Activated CD4-positive, alpha-beta T cell treated with anti-CD3 and anti-CD28 coated beads for 36 hours (primary cell): ENCODE data around the gene MTREX. TPM values are rescaled to one million over a fixed set of nuclear protein-coding genes. Genes with fewer than 3 reads are reported as not detected.

ENCODE experiments used
- ATAC-seq: fragments of 200-7000 bp; cut with Tn5 transposase; one replicate; pipeline ENCODE4 v1.10.0; 2021; ENCODE audit warnings: mild to moderate bottlenecking, moderate library complexity
- CTCF ChIA-PET: fragments of 350-600 bp; sonication (Branson Sonifier 250); formaldehyde crosslinking; loops from one replicate; lab custom pipeline; 2021; ENCODE audit warnings: antibody characterized with exemption; lab: Charles Lee
- POLR2A ChIA-PET: fragments of 350-600 bp; sonication (Branson Sonifier 250); formaldehyde crosslinking; loops from one replicate; lab custom pipeline; 2021; ENCODE audit warnings: antibody characterized with exemption, inconsistent platforms; lab: Charles Lee
- DNase-seq: peaks from one replicate; pipeline ENCODE4 v3.0.0-alpha.2; 2020
- H3K27ac Mint-ChIP-seq: one replicate; pipeline ENCODE4 v1.8.0; 2021; ENCODE audit warnings: mixed read lengths
- H3K27me3 Mint-ChIP-seq: one replicate; pipeline ENCODE4 v1.8.0; 2021; ENCODE audit warnings: mixed read lengths
- H3K36me3 Mint-ChIP-seq: one replicate; pipeline ENCODE4 v1.8.0; 2021; ENCODE audit warnings: low read depth, mixed read lengths
- H3K4me1 Mint-ChIP-seq: one replicate; pipeline ENCODE4 v1.8.0; 2021; ENCODE audit warnings: mixed read lengths
- H3K4me3 Mint-ChIP-seq: one replicate; pipeline ENCODE4 v1.8.0; 2021; ENCODE audit warnings: mild to moderate bottlenecking, moderate library complexity, mixed read lengths
- H3K9me3 Mint-ChIP-seq: one replicate; pipeline ENCODE4 v1.8.0; 2021; ENCODE audit warnings: low read depth, mixed read lengths
- intact Hi-C, 2 experiments: fragments of 100-400 bp; cut with DNase I in 1 of 2; cut with micrococcal nuclease in 1 of 2; formaldehyde crosslinking; loops; one replicate each; pipeline versions ENCODE4 v1.14.2 to v1.15.1; 2022 to 2024; cut with DNase I, micrococcal nuclease
- total RNA-seq, 2 experiments: library from RNA; stranded (reverse); gene quantifications; one replicate each; pipeline ENCODE4 v1.2.3, GENCODE V29; 2021

Gene MTREX
- total RNA-seq, 2 experiments from 2014 or later, result 98.2 to 106 TPM

GRCh38 chr5:55427157-55427556, 119.4 kb downstream of the MTREX start:
- ChIA-PET CTCF (interaction anchor here (0.8 to 1.8 kb wide), 4 partner anchors 9 to 265 kb away, joined by 3 to 5 read pairs (median 4); no protein-coding TSS in a partner anchor), POLR2A (no interaction called here)
- no peak overlapping the region for H3K27ac Mint-ChIP-seq
- intact Hi-C loops, result loop anchor here in 1 of 2 experiments (10.0 kb wide), 1 partner anchor 338 kb away; no protein-coding TSS in a partner anchor
- H3K4me1 Mint-ChIP-seq, result peaks cover 4% of the 10 kb centered on the region
- H3K4me3 Mint-ChIP-seq, result no peak overlapping the region
- ATAC-seq, result no peak
- peaks cover 87% of the 10 kb centered on the region for H3K36me3 Mint-ChIP-seq
- H3K27me3 Mint-ChIP-seq, result no peaks in the 10 kb centered on the region
- H3K9me3 Mint-ChIP-seq, result peaks cover 23% of the 10 kb centered on the region
- no peak for DNase-seq

- ATAC-seq, result no peak
- intact Hi-C loops, result loop anchor here in 1 of 2 experiments (10.0 kb wide), 1 partner anchor 336 kb away; no protein-coding TSS in a partner anchor
- Mint-ChIP-seq H3K36me3 (peaks cover 80% of the 10 kb centered on the region), H3K27ac (no peak overlapping the region), H3K9me3 (peaks cover 34% of the 10 kb centered on the region), H3K27me3 (no peaks in the 10 kb centered on the region), H3K4me3 (no peak overlapping the region), H3K4me1 (no peaks in the 10 kb centered on the region)
- CTCF ChIA-PET, result interaction anchor here (0.5 to 0.6 kb wide), 2 partner anchors 104 to 238 kb away, joined by 3 read pairs; no protein-coding TSS in a partner anchor
- POLR2A ChIA-PET, result no interaction called here
- no peak for DNase-seq
Observed at GRCh38 chr5:55429221-55429612, 121.4 kb downstream of the MTREX start.

GRCh38 chr5:55429613-55430253, 121.9 kb downstream of the MTREX start:
- Mint-ChIP-seq H3K27ac (no peak overlapping the region), H3K9me3 (peaks cover 39% of the 10 kb centered on the region), H3K4me3 (no peak overlapping the region), H3K36me3 (peaks cover 81% of the 10 kb centered on the region), H3K4me1 (no peaks in the 10 kb centered on the region), H3K27me3 (no peaks in the 10 kb centered on the region)
- ATAC-seq (no peak), DNase-seq (no peak)
- ChIA-PET CTCF (interaction anchor here (0.5 to 0.6 kb wide), 2 partner anchors 105 to 238 kb away, joined by 3 read pairs; no protein-coding TSS in a partner anchor), POLR2A (no interaction called here)
- intact Hi-C loops, result loop anchor here in 1 of 2 experiments (10.0 kb wide), 1 partner anchor 335 kb away; no protein-coding TSS in a partner anchor

DNA sequence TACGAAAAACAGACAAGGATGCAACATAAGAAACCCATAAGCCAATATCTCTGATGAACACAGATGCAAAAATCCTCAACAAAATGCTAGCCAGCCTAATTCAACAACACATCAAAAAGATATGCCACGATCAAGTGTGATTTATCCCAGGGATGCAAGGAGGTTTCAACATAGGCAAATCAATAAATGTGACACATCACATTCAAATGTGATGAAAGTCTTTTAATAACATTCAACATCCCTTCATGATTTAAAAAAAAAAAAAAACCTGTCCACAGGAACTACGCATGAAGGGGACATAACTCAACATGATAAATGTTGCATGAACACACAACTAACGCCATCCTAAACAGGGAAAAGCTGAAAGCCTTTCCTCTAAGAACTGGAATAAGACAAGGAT, 124.8 kb downstream of the MTREX start:
- DNase-seq (no peak), ATAC-seq (no peak)
- Mint-ChIP-seq H3K27ac (no peak overlapping the region), H3K4me1 (peaks cover 3% of the 10 kb centered on the region), H3K27me3 (no peaks in the 10 kb centered on the region), H3K4me3 (no peak overlapping the region), H3K9me3 (peaks cover 53% of the 10 kb centered on the region), H3K36me3 (peaks cover 80% of the 10 kb centered on the region)
- ChIA-PET CTCF (no interaction called here), POLR2A (no interaction called here)
- intact Hi-C loops, result no loop called here

- intact Hi-C loops, result loop anchor here in 1 of 2 experiments (5.0 kb wide), 1 partner anchor 95 kb away; the partner anchor contains the start of gene PLPP1
- DNase-seq, result no peak
- ChIA-PET POLR2A (no interaction called here), CTCF (interaction anchor here (1.3 kb wide), 1 partner anchor 18 kb away, joined by 3 read pairs; no protein-coding TSS in a partner anchor)
- Mint-ChIP-seq H3K4me1 (peaks cover 44% of the 10 kb centered on the region), H3K27ac (no peak overlapping the region), H3K9me3 (peaks cover 27% of the 10 kb centered on the region), H3K27me3 (no peaks in the 10 kb centered on the region), H3K4me3 (no peak overlapping the region), H3K36me3 (peaks cover 34% of the 10 kb centered on the region)
- no peak for ATAC-seq
Observed at GRCh38 chr5:55437452-55437851, 129.7 kb downstream of the MTREX start.

DNA sequence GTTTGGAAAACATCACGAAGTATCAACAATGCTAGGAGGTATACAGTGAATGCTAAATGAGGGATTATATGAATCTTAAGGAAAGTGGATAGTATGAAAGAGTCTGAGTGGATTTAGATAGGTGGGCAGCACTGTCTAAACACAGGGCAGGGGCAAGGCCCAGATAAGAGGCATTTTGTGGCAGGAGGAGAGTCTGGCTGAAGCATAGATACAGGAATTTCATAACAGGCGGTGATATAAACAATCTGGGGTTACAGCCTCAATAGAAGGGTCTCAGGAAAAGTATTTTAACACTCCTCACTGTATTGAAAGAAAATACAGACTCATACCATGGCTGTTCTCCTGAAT, 130.0 kb downstream of the MTREX start:
- H3K9me3 Mint-ChIP-seq, result peaks cover 23% of the 10 kb centered on the region
- ChIA-PET POLR2A (no interaction called here), CTCF (no interaction called here)
- ATAC-seq, result no peak
- no peak overlapping the region for H3K27ac Mint-ChIP-seq
- peaks cover 31% of the 10 kb centered on the region for H3K36me3 Mint-ChIP-seq
- no peaks in the 10 kb centered on the region for H3K27me3 Mint-ChIP-seq
- intact Hi-C loops, result loop anchor here in 1 of 2 experiments (5.0 kb wide), 1 partner anchor 94 kb away; the partner anchor contains the start of gene PLPP1
- no peak overlapping the region for H3K4me3 Mint-ChIP-seq
- DNase-seq, result no peak
- peaks cover 46% of the 10 kb centered on the region for H3K4me1 Mint-ChIP-seq

DNA sequence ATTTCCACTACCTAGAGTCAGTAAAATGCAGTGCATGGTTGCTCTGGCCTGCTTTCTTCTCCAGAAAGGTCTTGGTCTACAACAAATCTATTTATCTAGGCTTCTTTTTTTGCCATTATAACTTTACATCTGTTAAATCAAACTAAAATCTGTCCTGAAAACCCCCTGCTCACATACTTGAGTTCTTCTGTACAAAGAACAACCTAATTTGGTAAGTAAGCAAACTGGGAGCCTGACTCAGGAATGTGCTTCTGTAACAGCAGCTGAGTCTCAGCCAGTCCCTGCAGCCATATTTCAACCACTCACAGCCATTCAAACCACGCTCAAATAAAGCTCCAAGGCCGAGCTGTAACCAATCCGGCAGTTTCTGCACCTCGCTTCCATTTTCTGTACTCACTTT, 131.2 kb downstream of the MTREX start:
- no peak for DNase-seq
- no peaks in the 10 kb centered on the region for H3K27me3 Mint-ChIP-seq
- intact Hi-C loops, result loop anchor here in 1 of 2 experiments (5.0 kb wide), 1 partner anchor 93 kb away; the partner anchor contains the start of gene PLPP1
- H3K4me1 Mint-ChIP-seq, result peaks cover 46% of the 10 kb centered on the region
- H3K27ac Mint-ChIP-seq, result no peak overlapping the region
- ChIA-PET POLR2A (no interaction called here), CTCF (interaction anchor here (2.2 kb wide), 1 partner anchor 13 kb away, joined by 7 read pairs; no protein-coding TSS in a partner anchor)
- no peak overlapping the region for H3K4me3 Mint-ChIP-seq
- H3K9me3 Mint-ChIP-seq, result peaks cover 21% of the 10 kb centered on the region
- H3K36me3 Mint-ChIP-seq, result peaks cover 27% of the 10 kb centered on the region
- no peak for ATAC-seq

DNA sequence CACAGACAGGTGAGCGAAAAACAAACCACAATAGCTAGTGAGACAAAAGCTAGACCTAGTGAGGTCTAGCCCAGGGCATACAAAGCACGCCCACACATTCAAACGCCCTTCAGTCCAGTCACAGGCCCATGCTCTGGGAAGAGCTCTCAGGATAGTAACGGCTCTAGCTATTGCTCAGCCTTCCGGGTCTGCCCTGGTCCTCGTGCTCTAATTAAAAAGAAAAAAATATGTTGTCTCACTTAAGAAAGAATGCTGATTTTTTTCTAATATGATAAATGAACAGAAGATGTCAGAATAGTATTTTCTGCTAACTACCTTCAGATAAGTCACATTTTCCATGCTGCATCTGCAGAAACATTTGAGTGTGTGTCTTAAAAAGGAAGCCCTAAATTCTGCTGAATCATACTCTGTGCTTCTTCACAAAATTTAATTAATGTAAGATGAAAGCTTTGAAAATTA, 132.4 kb downstream of the MTREX start:
- peak; percentile 40 for DNase-seq
- Mint-ChIP-seq H3K27me3 (no peaks in the 10 kb centered on the region), H3K9me3 (peaks cover 9% of the 10 kb centered on the region), H3K4me3 (no peak overlapping the region), H3K4me1 (peaks cover 46% of the 10 kb centered on the region), H3K27ac (no peak overlapping the region), H3K36me3 (peaks cover 15% of the 10 kb centered on the region)
- ATAC-seq, result peak; percentile 60
- POLR2A ChIA-PET, result no interaction called here
- CTCF ChIA-PET, result interaction anchor here (0.6 to 2.2 kb wide), 5 partner anchors 14 to 251 kb away, joined by 3 to 7 read pairs (median 4); no protein-coding TSS in a partner anchor
- intact Hi-C loops, result loop anchor here (1.0 to 5.0 kb wide), 3 partner anchors 16 to 78 kb away; no protein-coding TSS in a partner anchor

- no peak for ATAC-seq
- no peak overlapping the region for H3K27ac Mint-ChIP-seq
- POLR2A ChIA-PET, result no interaction called here
- peaks cover 46% of the 10 kb centered on the region for H3K4me1 Mint-ChIP-seq
- peaks cover 5% of the 10 kb centered on the region for H3K36me3 Mint-ChIP-seq
- intact Hi-C loops, result loop anchor here in 1 of 2 experiments (5.0 kb wide), 1 partner anchor 79 kb away; no protein-coding TSS in a partner anchor
- H3K4me3 Mint-ChIP-seq, result no peak overlapping the region
- no peak for DNase-seq
- CTCF ChIA-PET, result interaction anchor here (1.3 to 1.6 kb wide), 2 partner anchors 102 to 250 kb away, joined by 4 to 5 read pairs; no protein-coding TSS in a partner anchor
- H3K27me3 Mint-ChIP-seq, result no peaks in the 10 kb centered on the region
- peaks cover 3% of the 10 kb centered on the region for H3K9me3 Mint-ChIP-seq
Observed at GRCh38 chr5:55441107-55441771, 133.4 kb downstream of the MTREX start.

GRCh38 chr5:55441954-55442353, 134.2 kb downstream of the MTREX start:
- Mint-ChIP-seq H3K4me1 (peaks cover 46% of the 10 kb centered on the region), H3K27ac (peak overlapping the region; percentile 12), H3K4me3 (no peak overlapping the region), H3K27me3 (no peaks in the 10 kb centered on the region), H3K36me3 (peaks cover 2% of the 10 kb centered on the region), H3K9me3 (no peaks in the 10 kb centered on the region)
- ChIA-PET CTCF (interaction anchor here (0.9 kb wide), 1 partner anchor 35 kb away, joined by 3 read pairs; no protein-coding TSS in a partner anchor), POLR2A (no interaction called here)
- intact Hi-C loops, result loop anchor here in 1 of 2 experiments (5.0 kb wide), 1 partner anchor 80 kb away; no protein-coding TSS in a partner anchor
- ATAC-seq (peak; percentile 57), DNase-seq (no peak)

DNA sequence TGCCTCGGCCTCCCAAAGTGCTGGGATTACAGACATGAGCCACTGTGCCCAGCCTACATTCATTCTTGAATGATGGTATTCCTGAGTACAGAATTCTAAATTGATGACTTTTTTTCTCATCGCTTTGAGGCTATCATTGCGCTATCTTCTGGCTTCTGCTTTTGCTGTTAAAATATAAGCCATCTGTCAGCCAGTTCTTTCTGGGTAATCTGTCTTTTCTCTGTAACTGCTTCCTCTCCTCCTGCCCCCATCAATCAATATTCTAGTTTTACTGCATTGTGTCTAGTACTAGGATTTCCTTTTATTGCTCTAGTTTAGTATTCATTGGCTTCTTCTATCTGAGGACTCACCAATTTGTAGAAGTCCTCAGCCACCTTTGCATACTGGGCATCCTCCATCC, 138.0 kb downstream of the MTREX start:
- ATAC-seq, result no peak
- intact Hi-C loops, result no loop called here
- no peaks in the 10 kb centered on the region for H3K27me3 Mint-ChIP-seq
- H3K9me3 Mint-ChIP-seq, result no peaks in the 10 kb centered on the region
- POLR2A ChIA-PET, result interaction anchor here (0.7 kb wide), 1 partner anchor 602 kb away, joined by 5 read pairs; no protein-coding TSS in a partner anchor
- no peak for DNase-seq
- no peak overlapping the region for H3K4me3 Mint-ChIP-seq
- H3K27ac Mint-ChIP-seq, result no peak overlapping the region
- H3K36me3 Mint-ChIP-seq, result no peaks in the 10 kb centered on the region
- H3K4me1 Mint-ChIP-seq, result peaks cover 13% of the 10 kb centered on the region
- CTCF ChIA-PET, result no interaction called here
